ENCODE measurements around the gene LAMA2. TPM values are rescaled to one million over a fixed set of nuclear protein-coding genes. Genes with fewer than 3 reads are reported as not detected.

LAMA2 gene
- total RNA-seq, 2 donors from 2014 or later, result 3.6 to 7.5 TPM

GRCh38 chr6:129279343-129280292 lies 396.7 kb downstream of the LAMA2 start:
- H3K27me3 ChIP-seq, result no peaks in the 10 kb centered on the region
- intact Hi-C loops (cut with DNase I), result no loop called here
- H3K36me3 ChIP-seq, result no peaks in the 10 kb centered on the region
- TF ChIP-seq CTCF (IDR thresholded peaks at IDR 0.05), result no peak
- no peak for DNase-seq
- no peaks in the 10 kb centered on the region for H3K9me3 ChIP-seq
- H3K4me1 ChIP-seq, result no peaks in the 10 kb centered on the region
- H3K27ac ChIP-seq, result no peak overlapping the region
- H3K4me3 ChIP-seq, result no peak overlapping the region
- no peak overlapping the region for H3K9ac ChIP-seq (ENCODE audit: low read depth in 2 of 2, low read length in 2 of 2)

GRCh38 chr6:129280293-129280644 lies 397.3 kb downstream of the LAMA2 start:
- Histone ChIP-seq H3K27me3 (no peaks in the 10 kb centered on the region), H3K4me3 (no peak overlapping the region), H3K36me3 (no peaks in the 10 kb centered on the region), H3K27ac (no peak overlapping the region), H3K9ac (ENCODE audit: low read depth in 2 of 2, low read length in 2 of 2) (no peak overlapping the region), H3K4me1 (no peaks in the 10 kb centered on the region), H3K9me3 (no peaks in the 10 kb centered on the region)
- TF ChIP-seq CTCF (IDR thresholded peaks at IDR 0.05), result no peak
- no peak for DNase-seq
- intact Hi-C loops (cut with DNase I), result no loop called here

- Histone ChIP-seq H3K4me1 (no peaks in the 10 kb centered on the region), H3K27ac (no peak overlapping the region), H3K4me3 (no peak overlapping the region), H3K9ac (ENCODE audit: low read depth in 2 of 2, low read length in 2 of 2) (no peak overlapping the region), H3K9me3 (no peaks in the 10 kb centered on the region), H3K27me3 (no peaks in the 10 kb centered on the region), H3K36me3 (no peaks in the 10 kb centered on the region)
- no peak for DNase-seq
- intact Hi-C loops (cut with DNase I), result no loop called here
- no peak for TF ChIP-seq CTCF (IDR thresholded peaks at IDR 0.05)
Observed at GRCh38 chr6:129280749-129281148, 397.8 kb downstream of the LAMA2 start.

GRCh38 chr6:129281168-129281796 lies 398.3 kb downstream of the LAMA2 start:
- H3K4me1 ChIP-seq, result no peaks in the 10 kb centered on the region
- no peak overlapping the region for H3K9ac ChIP-seq (ENCODE audit: low read depth in 2 of 2, low read length in 2 of 2)
- H3K9me3 ChIP-seq, result no peaks in the 10 kb centered on the region
- intact Hi-C loops (cut with DNase I), result no loop called here
- H3K4me3 ChIP-seq, result no peak overlapping the region
- no peak for DNase-seq
- TF ChIP-seq CTCF (IDR thresholded peaks at IDR 0.05), result no peak
- H3K36me3 ChIP-seq, result no peaks in the 10 kb centered on the region
- no peaks in the 10 kb centered on the region for H3K27me3 ChIP-seq
- H3K27ac ChIP-seq, result no peak overlapping the region

GRCh38 chr6:129282019-129282418 lies 399.1 kb downstream of the LAMA2 start:
- Histone ChIP-seq H3K36me3 (no peaks in the 10 kb centered on the region), H3K9ac (ENCODE audit: low read depth in 2 of 2, low read length in 2 of 2) (no peak overlapping the region), H3K27me3 (no peaks in the 10 kb centered on the region), H3K4me3 (no peak overlapping the region), H3K4me1 (no peaks in the 10 kb centered on the region), H3K27ac (no peak overlapping the region), H3K9me3 (no peaks in the 10 kb centered on the region)
- no peak for DNase-seq
- intact Hi-C loops (cut with DNase I), result no loop called here
- TF ChIP-seq CTCF (IDR thresholded peaks at IDR 0.05), result no peak

All from colonic mucosa (tissue), 4 donors.